BE2C (cell line): ENCODE measurements around the gene TMEM35A. TPM values are rescaled to one million over a fixed set of nuclear protein-coding genes. Genes with fewer than 3 reads are reported as not detected.

Experiments
- DNase-seq: peaks from one replicate; pipeline ENCODE4 v3.0.0-alpha.2; 2020
- H3K27me3 ChIP-seq: fragments of 250-450 bp; sonication (Bioruptor Pico); 2 replicates; pipeline ENCODE4 v1.5.1; 2020; ENCODE audit warnings: mild to moderate bottlenecking
- H3K36me3 ChIP-seq: fragments of 250-450 bp; sonication (Bioruptor Pico); 2 replicates; pipeline ENCODE4 v1.5.1; 2020; ENCODE audit warnings: mild to moderate bottlenecking
- H3K4me1 ChIP-seq: fragments of 250-450 bp; sonication (Bioruptor Pico); 2 replicates; pipeline ENCODE4 v1.5.1; 2020
- H3K4me3 ChIP-seq: 2 replicates; pipeline ENCODE4 v1.5.1; 2011; ENCODE audit warnings: low read depth, low read length
- H3K9me3 ChIP-seq: fragments of 250-450 bp; sonication (Bioruptor Pico); 2 replicates; pipeline ENCODE4 v1.5.1; 2020
- polyA plus RNA-seq: library from polyadenylated mRNA; unstranded; fragments of >200 nt; gene quantifications from one replicate; pipeline ENCODE4 v1.2.1, GENCODE V29; 2012; ENCODE audit warnings: low read depth, missing spikeins; ENCODE audit not compliant: insufficient read length, insufficient read depth
- TF ChIP-seq, protein P1 (sequence below): IDR thresholded peaks from 2 replicates; pipeline ENCODE4 v1.5.1; 2012; ENCODE audit warnings: mild to moderate bottlenecking, low read depth, low read length

Gene TMEM35A, protein sequence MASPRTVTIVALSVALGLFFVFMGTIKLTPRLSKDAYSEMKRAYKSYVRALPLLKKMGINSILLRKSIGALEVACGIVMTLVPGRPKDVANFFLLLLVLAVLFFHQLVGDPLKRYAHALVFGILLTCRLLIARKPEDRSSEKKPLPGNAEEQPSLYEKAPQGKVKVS
- polyA plus RNA-seq = 1.0 TPM

- H3K27me3 ChIP-seq = no peaks in the 10 kb centered on the region
- TF ChIP-seq, protein P1, sequence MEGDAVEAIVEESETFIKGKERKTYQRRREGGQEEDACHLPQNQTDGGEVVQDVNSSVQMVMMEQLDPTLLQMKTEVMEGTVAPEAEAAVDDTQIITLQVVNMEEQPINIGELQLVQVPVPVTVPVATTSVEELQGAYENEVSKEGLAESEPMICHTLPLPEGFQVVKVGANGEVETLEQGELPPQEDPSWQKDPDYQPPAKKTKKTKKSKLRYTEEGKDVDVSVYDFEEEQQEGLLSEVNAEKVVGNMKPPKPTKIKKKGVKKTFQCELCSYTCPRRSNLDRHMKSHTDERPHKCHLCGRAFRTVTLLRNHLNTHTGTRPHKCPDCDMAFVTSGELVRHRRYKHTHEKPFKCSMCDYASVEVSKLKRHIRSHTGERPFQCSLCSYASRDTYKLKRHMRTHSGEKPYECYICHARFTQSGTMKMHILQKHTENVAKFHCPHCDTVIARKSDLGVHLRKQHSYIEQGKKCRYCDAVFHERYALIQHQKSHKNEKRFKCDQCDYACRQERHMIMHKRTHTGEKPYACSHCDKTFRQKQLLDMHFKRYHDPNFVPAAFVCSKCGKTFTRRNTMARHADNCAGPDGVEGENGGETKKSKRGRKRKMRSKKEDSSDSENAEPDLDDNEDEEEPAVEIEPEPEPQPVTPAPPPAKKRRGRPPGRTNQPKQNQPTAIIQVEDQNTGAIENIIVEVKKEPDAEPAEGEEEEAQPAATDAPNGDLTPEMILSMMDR = no peak
- H3K36me3 ChIP-seq = no peaks in the 10 kb centered on the region
- H3K4me1 ChIP-seq = no peaks in the 10 kb centered on the region
- no peak within 1 kb of the TSS; the same call in 1 of the 2 replicates for H3K4me3 ChIP-seq
- H3K9me3 ChIP-seq = no peaks in the 10 kb centered on the region
- DNase-seq = no peak
Observed at GRCh38 chrX:101078716-101079598, at the start of gene TMEM35A. Gene TMEM35A, plus strand, starts transcription at chrX:101078879. Its CDS starts 124 bp downstream, at chrX:101079003.

DNA sequence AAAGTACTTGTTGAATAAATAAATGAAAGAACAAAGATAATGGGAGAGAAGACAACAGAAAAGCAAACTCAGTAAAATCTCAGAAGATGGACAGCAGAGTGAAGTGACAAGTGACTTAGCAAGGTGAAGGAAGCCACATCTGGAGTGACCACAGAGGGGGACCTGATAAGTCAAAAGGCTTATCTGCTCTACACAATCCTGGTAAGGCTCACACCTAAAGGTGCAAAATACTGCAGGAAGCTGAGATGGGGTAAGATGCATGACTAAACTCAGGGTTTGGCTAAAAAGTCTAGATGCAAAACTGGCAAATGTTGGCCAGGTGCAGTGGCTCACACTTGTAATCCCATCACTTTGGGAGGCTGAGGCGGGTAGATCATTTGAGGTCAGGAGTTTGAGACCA lies 49.0 kb upstream of the TMEM35A start:
- DNase-seq = no peak
- Histone ChIP-seq H3K27me3 (no peaks in the 10 kb centered on the region), H3K4me1 (no peaks in the 10 kb centered on the region), H3K4me3 (no peak overlapping the region), H3K36me3 (no peaks in the 10 kb centered on the region), H3K9me3 (no peaks in the 10 kb centered on the region)
- TF ChIP-seq, protein P1 = no peak

GRCh38 chrX:101037231-101037630 lies 41.4 kb upstream of the TMEM35A start:
- H3K36me3 ChIP-seq = no peaks in the 10 kb centered on the region
- no peaks in the 10 kb centered on the region for H3K27me3 ChIP-seq
- TF ChIP-seq, protein P1 = no peak
- H3K4me3 ChIP-seq = no peak overlapping the region
- DNase-seq = no peak
- no peaks in the 10 kb centered on the region for H3K4me1 ChIP-seq
- no peaks in the 10 kb centered on the region for H3K9me3 ChIP-seq

DNA sequence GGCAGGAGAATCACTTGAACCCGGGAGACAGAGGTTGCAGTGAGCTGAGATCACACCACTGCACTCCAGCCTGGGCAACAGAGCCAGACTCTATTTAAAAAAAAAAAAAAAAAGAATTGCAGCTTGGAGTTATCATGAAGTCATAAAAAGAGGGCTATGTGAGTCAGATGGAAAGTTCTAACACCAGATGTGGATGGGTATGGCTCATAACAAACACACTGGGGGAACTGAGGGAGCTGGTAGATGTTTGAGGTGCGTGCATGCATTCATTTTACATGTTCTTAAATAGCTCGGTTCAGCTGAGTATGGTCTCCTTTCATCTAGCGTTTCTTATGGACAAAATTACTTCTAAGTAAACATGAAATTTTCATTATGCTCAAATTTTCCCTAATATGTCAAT lies 38.5 kb upstream of the TMEM35A start:
- no peaks in the 10 kb centered on the region for H3K36me3 ChIP-seq
- DNase-seq = no peak
- H3K9me3 ChIP-seq = no peaks in the 10 kb centered on the region
- no peaks in the 10 kb centered on the region for H3K27me3 ChIP-seq
- TF ChIP-seq, protein P1 = no peak
- H3K4me3 ChIP-seq = no peak overlapping the region
- H3K4me1 ChIP-seq = no peaks in the 10 kb centered on the region

- peaks cover 18% of the 10 kb centered on the region for H3K27me3 ChIP-seq
- H3K4me1 ChIP-seq = no peaks in the 10 kb centered on the region
- H3K9me3 ChIP-seq = no peaks in the 10 kb centered on the region
- H3K4me3 ChIP-seq = no peak overlapping the region
- TF ChIP-seq, protein P1 = no peak
- no peaks in the 10 kb centered on the region for H3K36me3 ChIP-seq
- no peak for DNase-seq
Observed at GRCh38 chrX:101051153-101051548, 27.5 kb upstream of the TMEM35A start.
